HepG2 (cell line): ENCODE results near the gene NUFIP2. TPM values are rescaled to one million over a fixed set of nuclear protein-coding genes. Genes with fewer than 3 reads are reported as not detected.
A peak's percentile ranks its signal among the peaks of the same experiment; 100 is the strongest.

Source experiments
- DMTF1 ChIP-seq: sonication (generic); formaldehyde crosslinking; IDR thresholded peaks from 2 replicates; pipeline ENCODE4 v1.4.0; 2020; ENCODE audit warnings: mild to moderate bottlenecking, missing genetic modification reagents
- FOXP4 ChIP-seq: sonication (generic); formaldehyde crosslinking; IDR thresholded peaks from 2 replicates; pipeline ENCODE4 v1.4.0; 2020; ENCODE audit warnings: missing genetic modification reagents
- HMGXB4 ChIP-seq, 2 experiments: sonication (generic) in 1 of 2; formaldehyde crosslinking in 1 of 2; IDR thresholded peaks; 2 replicates each; pipeline versions ENCODE4 v1.4.0 to v1.6.1; 2018 to 2020; ENCODE audit warnings: missing genetic modification reagents in 2 of 2, borderline replicate concordance in 1 of 2, low read depth in 1 of 2, mild to moderate bottlenecking in 1 of 2, missing biosample characterization in 1 of 2
- HOXA5 ChIP-seq: sonication (generic); formaldehyde crosslinking; IDR thresholded peaks from 2 replicates; pipeline ENCODE4 v1.4.0; 2020; ENCODE audit warnings: missing genetic modification reagents
- SIN3A ChIP-seq: IDR thresholded peaks from 2 replicates; pipeline ENCODE4 v1.6.1; 2011; ENCODE audit warnings: low read depth, mild to moderate bottlenecking, control low read depth, low read length, borderline replicate concordance
- SMAD3 ChIP-seq: sonication (generic); formaldehyde crosslinking; IDR thresholded peaks from 2 replicates; pipeline ENCODE4 v1.4.0; 2020; ENCODE audit warnings: missing genetic modification reagents
- SMAD9 ChIP-seq: sonication (generic); formaldehyde crosslinking; IDR thresholded peaks from 2 replicates; pipeline ENCODE4 v1.5.1; 2020; ENCODE audit warnings: mild to moderate bottlenecking, missing genetic modification reagents
- TCF7 ChIP-seq: sonication (generic); IDR thresholded peaks from 2 replicates; pipeline ENCODE4 v1.6.1; 2016; ENCODE audit warnings: antibody characterized with exemption, low read depth
- THAP8 ChIP-seq: sonication (generic); formaldehyde crosslinking; IDR thresholded peaks from 2 replicates; pipeline ENCODE4 v1.5.1; 2020; ENCODE audit warnings: missing genetic modification reagents, mild to moderate bottlenecking, borderline replicate concordance
- ZBTB14 ChIP-seq: sonication (generic); formaldehyde crosslinking; IDR thresholded peaks from 2 replicates; pipeline ENCODE4 v1.4.0; 2020; ENCODE audit warnings: missing genetic modification reagents
- ZBTB3 ChIP-seq: sonication (generic); formaldehyde crosslinking; IDR thresholded peaks from 2 replicates; pipeline ENCODE4 v1.4.0; 2020; ENCODE audit warnings: low read depth, mild to moderate bottlenecking, moderate library complexity, missing genetic modification reagents, borderline replicate concordance
- ZBTB8A ChIP-seq: sonication (generic); formaldehyde crosslinking; IDR thresholded peaks from 2 replicates; pipeline ENCODE4 v1.4.0; 2020; ENCODE audit warnings: mild to moderate bottlenecking, low read depth, missing genetic modification reagents, borderline replicate concordance
- ZMYM4 ChIP-seq: sonication (generic); formaldehyde crosslinking; IDR thresholded peaks from 2 replicates; pipeline ENCODE4 v1.8.1; 2023; ENCODE audit warnings: mild to moderate bottlenecking, missing genetic modification reagents
- ZNF207 ChIP-seq: fragments of 450-650 bp; IDR thresholded peaks from 2 replicates; pipeline ENCODE4 v1.6.1; 2016; ENCODE audit warnings: antibody characterized with exemption, borderline replicate concordance
- ZNF280B ChIP-seq: sonication (generic); formaldehyde crosslinking; IDR thresholded peaks from 2 replicates; pipeline ENCODE4 v1.5.0; 2020; ENCODE audit warnings: missing genetic modification reagents, mild to moderate bottlenecking, borderline replicate concordance
- ZNF460 ChIP-seq: sonication (generic); formaldehyde crosslinking; IDR thresholded peaks from 2 replicates; pipeline ENCODE4 v1.5.1; 2020; ENCODE audit warnings: missing genetic modification reagents, mild to moderate bottlenecking, borderline replicate concordance
- ZNF501 ChIP-seq: sonication (generic); formaldehyde crosslinking; IDR thresholded peaks from 2 replicates; pipeline ENCODE4 v1.5.1; 2020; ENCODE audit warnings: mild to moderate bottlenecking, moderate library complexity, missing genetic modification reagents
- ZNF883 ChIP-seq: sonication (generic); formaldehyde crosslinking; IDR thresholded peaks from 2 replicates; pipeline ENCODE4 v1.5.1; 2020; ENCODE audit warnings: mild to moderate bottlenecking, missing genetic modification reagents; ENCODE audit errors: not compliant biosample characterization
- polyA plus RNA-seq, 8 experiments: library from polyadenylated mRNA; depleted of rRNA in 3 of 8; stranded (reverse) in 7 of 8; unstranded in 1 of 8; fragments of >200 nt; fragmentation: Illumina TruSeq in 4 of 8; extraction: Trizol in 4 of 8; gene quantifications; 2 replicates each; pipeline versions ENCODE4 v1.2.1 to v1.2.3, GENCODE V29; 2011 to 2016; ENCODE audit warnings: low read depth in 4 of 8, missing spikeins in 1 of 8, mixed read lengths in 1 of 8; ENCODE audit not compliant: insufficient read depth in 1 of 8
- total RNA-seq, 5 experiments: library from RNA; depleted of rRNA; stranded (reverse); fragments of >200 nt; fragmentation: Illumina TruSeq; extraction: Trizol; gene quantifications; 2 replicates each; pipeline ENCODE4 v1.2.3, GENCODE V29; 2016; ENCODE audit warnings: low read depth in 1 of 5

NUFIP2 gene
- total and polyA plus RNA-seq, 2 of the 13 experiments (the other 11 are each of a cell fraction or from before 2014, with no cell fraction given), result 10.3 to 30.8 TPM

- no peak for TF ChIP-seq DMTF1
- TF ChIP-seq ZNF501 (CRISPR knock-in tag), result peak; percentile 79
- peak; percentile 82 to 94 for TF ChIP-seq HMGXB4 (CRISPR knock-in tag; IDR thresholded peaks at IDR 0.05; ENCODE audit: borderline replicate concordance in 1 of 2, low read depth in 1 of 2)
- TF ChIP-seq SMAD3 (CRISPR knock-in tag), result peak; percentile 90
- peak; percentile 84 for TF ChIP-seq ZNF883 (CRISPR knock-in tag)
- TF ChIP-seq SIN3A, result peak; percentile 80; the same call in 1 of the 2 replicates
- no peak for TF ChIP-seq ZBTB14 (CRISPR knock-in tag)
- no peak for TF ChIP-seq ZBTB8A (CRISPR knock-in tag)
- peak; percentile 78 for TF ChIP-seq ZMYM4
- TF ChIP-seq THAP8 (CRISPR knock-in tag), result no peak
- TF ChIP-seq TCF7, result no peak
- peak; percentile 82; the same call in 1 of the 2 replicates for TF ChIP-seq ZNF280B
- peak; percentile 88 for TF ChIP-seq HOXA5 (CRISPR knock-in tag)
- no peak for TF ChIP-seq ZBTB3 (CRISPR knock-in tag)
- no peak for TF ChIP-seq SMAD9 (CRISPR knock-in tag)
- no peak for TF ChIP-seq ZNF460 (CRISPR knock-in tag)
- peak; percentile 33; the same call in 1 of the 2 replicates for TF ChIP-seq FOXP4
- no peak for TF ChIP-seq ZNF207
These were observed at the start of gene NUFIP2 (continued) for GRCh38 chr17:29293890-29294579.
